ENCODE results near the gene RIMOC1. TPM values are rescaled to one million over a fixed set of nuclear protein-coding genes. Genes with fewer than 3 reads are reported as not detected.

RIMOC1 gene
- total RNA-seq, 2 experiments from 2014 or later = 8.5 to 29.7 TPM

Other genes with a start within 250 kb of the RIMOC1 start
- 22.5 and 27.0 TPM in 2 replicates for gene OXCT1, start 33.9 kb upstream of the RIMOC1 start, total RNA-seq (2014; rRNA removed; shearing (Covaris generic))
- 41.3 and 43.4 TPM in 2 replicates for gene OXCT1, start 33.9 kb upstream of the RIMOC1 start, total RNA-seq (2022)
- gene FBXO4, start 20.9 kb downstream of the RIMOC1 start, total RNA-seq (2014; rRNA removed; shearing (Covaris generic)) = not detected in 2 replicates
- gene FBXO4, start 20.9 kb downstream of the RIMOC1 start, total RNA-seq (2022) = 0.40 TPM in 1 of 2 replicates, not detected in the other